ENCODE measurements around the gene CUX1.

CUX1 gene

DNA sequence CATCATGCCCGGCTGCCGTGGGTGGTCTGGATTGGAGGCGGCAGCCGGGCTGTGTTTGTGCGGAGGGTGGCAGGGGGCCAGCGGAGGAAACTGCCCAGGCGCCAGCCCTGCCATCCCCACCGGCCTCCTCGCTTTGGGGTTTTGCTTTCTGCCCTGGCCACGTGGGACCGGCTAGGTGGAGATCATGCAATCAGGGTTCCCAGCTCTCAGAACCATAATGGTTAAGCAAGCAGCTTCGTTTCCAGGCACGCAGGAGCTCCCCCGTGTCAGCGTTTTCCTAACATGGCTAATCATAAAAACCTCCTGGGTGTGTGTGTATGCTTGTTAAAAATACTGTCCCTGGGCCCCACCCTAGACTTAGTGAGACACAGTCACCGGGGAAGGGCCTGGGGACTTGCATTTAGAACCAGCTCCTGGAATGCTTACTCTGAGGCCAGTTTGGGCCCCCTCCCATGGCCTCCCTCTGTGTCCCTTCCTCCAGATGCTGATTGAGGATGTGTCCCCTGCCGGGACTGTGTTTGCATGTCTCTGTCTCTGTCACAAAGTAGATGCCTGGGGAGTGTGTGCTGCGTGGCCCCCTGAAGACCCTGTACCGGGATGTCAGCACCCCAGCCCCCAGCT, 119.3 kb downstream of the CUX1 start:
- DNase-seq (ENCODE audit: low spot score) = no peak

DNA sequence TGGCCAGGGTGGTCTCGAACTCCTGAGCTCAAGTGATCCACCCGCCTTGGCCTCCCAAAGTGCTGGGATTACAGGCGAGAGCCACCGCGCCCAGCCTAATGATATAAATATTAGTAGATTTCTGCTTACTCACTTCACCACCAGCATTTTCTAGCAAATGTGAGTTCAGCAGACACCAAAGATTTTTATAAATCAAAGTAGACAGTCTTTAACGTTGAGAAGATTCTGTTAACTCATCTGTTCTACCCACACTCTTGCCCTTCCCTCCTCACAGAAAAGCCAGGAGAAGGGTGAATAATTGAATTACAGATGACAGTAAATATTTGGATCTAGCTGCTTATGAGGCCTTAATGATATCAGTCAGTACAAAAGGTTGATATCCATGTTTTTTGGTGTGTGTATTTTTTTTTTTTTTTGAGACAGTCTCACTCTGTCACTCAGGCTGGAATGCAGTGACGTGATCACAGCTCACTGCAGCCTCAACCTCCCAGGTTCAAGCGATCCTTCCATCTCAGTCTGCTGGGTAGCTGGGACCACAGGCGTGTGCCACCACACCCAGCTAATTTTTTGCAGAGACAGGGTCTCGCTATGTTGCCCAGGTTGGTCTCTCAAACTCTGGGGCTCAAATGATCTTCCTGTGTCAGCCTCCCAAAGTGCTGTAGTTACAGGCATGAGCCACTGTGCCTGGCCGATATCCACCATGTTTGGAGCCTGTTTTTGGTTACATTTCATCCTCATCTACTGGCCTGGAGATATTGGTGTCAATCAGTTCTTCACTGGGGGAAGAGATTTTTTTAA, 120.5 kb downstream of the CUX1 start:
- no peak for DNase-seq (ENCODE audit: low spot score)

GRCh38 chr7:101939136-101939695, 121.8 kb downstream of the CUX1 start:
- no peak for DNase-seq (ENCODE audit: low spot score)

- DNase-seq (ENCODE audit: low spot score) = no peak
These were observed 122.7 kb downstream of the CUX1 start for GRCh38 chr7:101940151-101940550.

DNA sequence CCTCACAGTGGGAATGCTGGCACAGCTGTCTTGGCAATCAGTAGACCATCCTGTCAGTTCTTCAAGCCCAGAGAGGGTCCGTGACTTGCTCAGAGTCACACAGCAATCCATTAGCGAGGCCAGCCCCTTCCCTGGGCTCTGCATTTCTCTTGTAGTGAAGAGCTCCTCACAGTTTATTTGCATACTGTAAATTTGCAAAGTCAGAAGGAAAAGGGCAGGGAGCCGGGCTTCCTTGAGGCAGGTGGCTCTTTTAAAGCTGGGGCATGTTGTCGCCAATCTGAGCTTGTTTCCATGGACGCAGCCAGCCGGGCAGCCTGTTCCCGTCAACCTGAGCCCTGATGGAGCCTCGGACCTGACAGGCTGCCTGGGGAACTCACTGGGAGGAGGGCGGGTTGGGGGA, 123.4 kb downstream of the CUX1 start:
- no peak for DNase-seq (ENCODE audit: low spot score)

- DNase-seq (ENCODE audit: low spot score) = no peak
These were observed 124.3 kb downstream of the CUX1 start for GRCh38 chr7:101941481-101942383.

DNA sequence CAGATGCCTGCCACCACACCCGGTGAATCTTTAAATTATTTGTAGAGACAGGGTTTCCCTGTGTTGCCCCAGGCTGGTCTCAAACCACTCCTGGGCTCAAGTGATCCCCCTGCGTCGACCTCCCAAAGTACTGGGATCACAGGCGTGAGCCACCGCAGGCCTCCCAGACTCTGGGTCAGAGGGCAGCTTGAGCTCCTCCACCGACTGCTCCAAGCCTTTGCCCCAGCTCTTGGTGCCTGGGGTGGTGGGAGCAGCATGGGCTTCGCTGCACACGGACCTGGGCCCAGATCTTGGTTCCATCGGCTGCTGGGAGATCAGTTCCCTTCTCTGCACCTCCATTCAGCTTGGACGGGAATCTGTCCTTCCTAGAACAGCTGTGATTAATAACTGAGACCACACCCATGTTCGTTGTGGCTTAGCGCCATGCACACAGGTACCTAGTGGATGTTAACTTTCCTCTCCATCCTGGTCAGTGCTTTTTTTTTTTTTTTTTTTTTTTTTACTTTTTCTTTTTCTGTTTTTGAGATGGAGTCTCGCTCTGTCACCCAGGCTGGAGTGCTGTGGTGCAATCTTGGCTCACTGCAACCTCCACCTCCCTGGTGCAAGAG, 125.3 kb downstream of the CUX1 start:
- no peak for DNase-seq (ENCODE audit: low spot score)

- DNase-seq (ENCODE audit: low spot score) = no peak
These were observed 125.9 kb downstream of the CUX1 start for GRCh38 chr7:101943306-101943705.

DNA sequence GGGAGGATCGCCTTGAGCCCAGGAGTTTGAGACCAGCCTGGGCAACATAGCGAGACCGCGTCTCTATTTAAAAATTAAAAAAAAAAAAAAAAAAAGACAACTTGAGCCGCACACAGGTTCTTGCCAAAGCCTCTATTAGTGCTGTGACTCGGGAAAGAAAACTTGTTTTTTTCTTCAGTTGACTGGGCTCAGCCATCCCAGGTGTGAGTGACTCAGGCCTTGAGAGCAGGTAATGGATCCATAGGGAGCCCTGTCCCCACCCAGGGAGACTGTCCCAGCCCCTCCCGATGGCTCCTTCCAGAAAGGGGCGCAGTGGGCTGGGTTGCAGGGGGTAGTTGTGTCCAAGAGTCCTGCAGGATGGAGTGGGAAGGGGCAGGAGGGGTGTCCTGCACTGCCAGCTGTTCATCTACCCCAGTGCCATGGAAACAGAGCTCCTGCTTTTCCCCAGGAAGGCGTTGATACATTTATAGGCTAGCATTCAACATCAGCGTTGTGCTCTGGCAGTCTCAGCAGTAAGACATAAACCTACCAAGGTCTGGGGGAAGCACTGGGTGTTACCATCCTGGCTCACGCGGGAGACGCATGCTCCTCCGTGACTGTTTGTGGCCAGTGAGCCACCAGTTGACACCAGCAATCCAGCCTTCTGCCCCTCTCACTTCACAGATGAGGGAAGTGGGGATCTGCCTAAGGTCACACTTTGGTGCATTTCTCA, 126.6 kb downstream of the CUX1 start:
- no peak for DNase-seq (ENCODE audit: low spot score)

DNA sequence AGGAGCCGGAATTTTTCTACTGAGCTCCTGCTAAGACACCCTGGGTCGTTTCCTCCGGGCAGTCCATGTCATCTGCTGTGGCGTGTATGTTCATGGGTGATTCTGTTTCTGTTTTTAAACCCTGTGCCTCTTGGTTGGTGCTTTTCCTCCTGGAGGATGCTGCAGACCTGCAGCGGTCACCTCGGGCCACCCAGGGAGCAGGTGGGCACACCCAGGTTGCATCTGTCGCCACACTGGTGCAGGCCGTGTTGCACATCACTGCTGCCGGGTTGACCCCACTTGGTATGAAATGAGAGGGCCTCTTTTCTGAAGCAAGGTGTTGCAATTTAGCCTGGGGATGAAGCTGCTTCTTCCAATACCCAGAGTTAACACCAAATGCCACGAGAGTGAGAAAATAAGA, 127.2 kb downstream of the CUX1 start:
- no peak for DNase-seq (ENCODE audit: low spot score)

DNA sequence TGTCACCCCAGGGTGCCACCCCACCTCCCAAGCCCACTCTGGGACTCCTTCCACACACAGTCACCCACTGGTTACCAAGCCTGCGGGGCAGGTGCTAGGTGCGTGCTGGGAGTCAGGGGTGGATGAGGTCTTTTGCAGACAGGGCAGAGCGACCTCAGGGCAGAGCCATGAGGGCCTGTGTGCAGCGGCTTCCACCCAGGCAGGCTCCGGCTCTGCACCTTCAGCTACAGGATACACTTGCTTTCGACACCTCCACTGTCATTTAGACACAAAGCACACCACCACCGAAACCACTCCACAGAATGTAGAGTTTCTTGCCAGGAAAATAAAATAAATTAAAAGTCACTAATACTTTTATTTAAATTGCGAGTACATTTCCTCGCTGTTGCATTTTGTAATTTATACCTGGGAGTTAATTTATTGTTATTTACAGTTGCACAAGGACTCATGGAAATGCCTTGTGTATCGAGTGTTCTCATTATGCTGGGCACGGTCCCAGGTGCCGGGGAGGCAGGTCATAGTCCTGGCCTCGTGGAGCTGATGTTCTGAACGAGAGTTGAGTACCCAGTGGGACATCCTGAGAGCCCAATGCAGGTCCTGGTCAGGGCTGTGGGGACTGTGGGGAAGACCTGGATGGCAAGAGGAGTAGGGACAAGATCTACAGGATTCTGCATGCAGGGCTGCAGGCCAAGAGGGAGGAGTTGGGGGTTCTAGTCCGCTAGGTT, 127.8 kb downstream of the CUX1 start:
- no peak for DNase-seq (ENCODE audit: low spot score)

DNA sequence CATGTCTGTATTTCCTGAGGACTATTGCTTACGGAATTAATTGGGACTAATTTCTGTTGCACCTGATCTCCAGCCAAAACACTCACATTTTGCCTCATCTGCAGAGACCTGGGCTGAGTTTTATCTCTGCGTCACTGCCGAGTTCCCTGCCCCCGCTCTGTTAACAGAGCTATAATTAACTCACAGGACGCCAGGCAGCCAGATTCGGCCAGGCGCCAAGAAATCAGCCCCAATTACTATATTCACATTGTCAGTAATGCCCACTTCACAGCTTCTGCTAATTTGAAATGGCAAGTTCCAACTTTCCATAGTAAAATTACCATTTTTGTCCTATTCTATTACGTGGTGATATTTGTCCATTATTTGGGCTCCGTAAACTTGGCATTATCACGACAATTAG, 130.5 kb downstream of the CUX1 start:
- no peak for DNase-seq (ENCODE audit: low spot score)

- DNase-seq (ENCODE audit: low spot score) = no peak
These were observed 131.2 kb downstream of the CUX1 start for GRCh38 chr7:101948650-101949049.

GRCh38 chr7:101950450-101951119, 133.2 kb downstream of the CUX1 start:
- DNase-seq (ENCODE audit: low spot score) = no peak

GRCh38 chr7:101951757-101952156, 134.3 kb downstream of the CUX1 start:
- no peak for DNase-seq (ENCODE audit: low spot score)

DNA sequence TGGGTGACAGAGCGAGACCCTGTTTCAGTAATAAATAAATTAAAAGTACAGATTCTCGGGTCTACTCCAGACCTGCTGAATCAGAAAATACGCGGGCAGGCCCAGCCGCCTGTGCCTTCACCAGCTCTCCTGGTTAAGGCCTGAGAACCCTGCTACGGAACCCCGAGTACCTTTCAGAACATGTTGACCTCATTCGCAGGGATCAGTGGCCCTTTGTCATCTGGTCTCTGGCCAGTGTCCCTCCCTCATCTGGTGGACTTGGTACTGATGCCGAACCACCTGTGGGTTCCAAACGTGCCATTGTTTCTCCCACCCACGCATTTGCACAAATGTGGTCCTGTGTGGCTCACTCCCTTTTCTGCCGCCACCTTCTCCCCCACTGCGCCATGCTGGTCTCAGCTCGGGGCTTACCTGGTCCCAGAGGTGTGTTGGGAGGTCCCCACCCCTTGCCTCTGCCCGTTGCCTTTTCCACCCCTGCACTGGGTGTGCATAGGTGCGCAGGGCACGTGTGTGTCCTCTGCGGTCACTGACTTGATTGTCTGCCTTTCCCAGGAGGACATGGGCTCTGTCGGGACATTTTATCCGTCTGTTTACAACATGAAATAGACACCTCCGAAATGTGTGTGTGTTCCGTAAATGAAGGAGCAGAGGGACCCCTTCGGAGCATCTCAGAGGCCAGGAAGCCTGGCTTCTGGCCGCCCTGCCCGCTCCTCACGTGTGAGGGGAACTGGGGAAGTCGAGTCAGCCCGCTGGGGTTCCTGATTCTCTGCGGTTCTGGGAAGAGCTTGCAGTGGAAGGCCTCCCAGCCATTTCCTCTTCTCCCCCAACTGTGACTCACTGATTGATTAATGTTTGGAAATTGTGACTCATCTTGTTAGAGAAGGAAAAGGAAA, 135.2 kb downstream of the CUX1 start:
- DNase-seq (ENCODE audit: low spot score) = no peak

GRCh38 chr7:101953248-101953819, 135.9 kb downstream of the CUX1 start:
- no peak for DNase-seq (ENCODE audit: low spot score)

- no peak for DNase-seq (ENCODE audit: low spot score)
These were observed 137.1 kb downstream of the CUX1 start for GRCh38 chr7:101954499-101954898.

DNA sequence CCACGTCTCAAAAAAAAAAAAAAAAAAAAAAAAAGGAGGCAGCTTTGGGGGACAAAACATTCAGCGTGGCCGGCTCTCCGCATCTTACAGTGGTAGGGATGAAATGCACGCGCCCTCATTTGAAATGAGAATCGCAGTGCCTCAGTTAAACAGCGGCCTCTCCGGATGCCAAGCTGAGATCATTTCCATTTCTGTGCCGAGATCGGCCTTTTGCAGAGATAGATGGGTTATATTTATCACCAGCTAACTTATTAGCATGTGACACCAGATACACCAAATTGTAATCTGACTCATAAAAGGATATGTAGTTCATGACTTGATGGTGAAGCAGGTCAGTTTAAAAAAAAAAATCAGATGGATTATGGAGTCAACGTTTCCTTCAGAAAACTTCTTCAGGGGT, 138.7 kb downstream of the CUX1 start:
- no peak for DNase-seq (ENCODE audit: low spot score)

Measured in HuH-7.5 (cell line).